Astrocyte of the cerebellum (primary cell): ENCODE data around the gene DCTN3.

ENCODE experiments used
- DNase-seq: peaks from one replicate; pipeline ENCODE4 v3.0.0-alpha.2; 2011; ENCODE audit warnings: low read depth
- H3K4me3 ChIP-seq: 2 replicates; pipeline ENCODE4 v1.5.1; 2011; ENCODE audit warnings: mild to moderate bottlenecking, low read depth, low read length, moderate library complexity
- CTCF ChIP-seq: IDR thresholded peaks from 2 replicates; pipeline ENCODE4 v1.5.1; 2012; ENCODE audit warnings: low read length, low read depth, moderate library complexity, mild to moderate bottlenecking; ENCODE audit errors: missing control alignments
- in situ Hi-C: cut with HindIII; loops from 2 replicates; pipeline ENCODE4 v1.10.0; 2017; ENCODE audit warnings: low sequenced_read_pairs

DCTN3 gene

GRCh38 chr9:34652602-34653000 is 32.3 kb upstream of the DCTN3 start:
- in situ Hi-C loops, result no loop called here

GRCh38 chr9:34651876-34652601 is 31.7 kb upstream of the DCTN3 start, which contains the start of gene IL11RA:
Gene IL11RA (plus strand): TSS chr9:34652185. CDS start chr9:34655218, 3,033 bp downstream.
- DNase-seq, result no peak

More at GRCh38 chr9:34652602-34653000, 32.3 kb upstream of the DCTN3 start:
- DNase-seq, result no peak
- no peak for TF ChIP-seq CTCF
- H3K4me3 ChIP-seq, result peak overlapping the region; percentile 35

DNA sequence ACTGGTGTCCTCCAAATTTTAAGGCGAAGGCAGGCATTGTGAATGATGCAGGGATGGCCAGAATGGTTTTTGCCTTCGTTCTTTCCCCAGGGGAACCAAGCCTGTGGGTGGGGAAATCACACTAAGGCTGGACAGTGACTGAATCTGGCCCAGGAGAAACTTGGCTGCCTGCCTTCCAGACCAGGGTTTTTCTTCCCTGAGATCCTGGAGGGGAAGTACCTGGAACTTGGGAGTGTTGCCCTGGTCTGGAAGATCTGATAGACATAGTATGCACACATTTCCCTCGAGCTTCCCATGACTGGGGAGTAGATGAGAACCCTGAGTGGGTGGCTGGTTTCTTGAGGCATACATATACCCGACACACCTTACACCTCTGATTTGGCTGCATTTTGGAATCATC is 31.0 kb upstream of the DCTN3 start:
- DNase-seq, result peak; percentile 23
- peak overlapping the region; percentile 35 for H3K4me3 ChIP-seq
- no peak for TF ChIP-seq CTCF
- in situ Hi-C loops, result no loop called here

More at GRCh38 chr9:34651876-34652601, 31.7 kb upstream of the DCTN3 start, which contains the start of gene IL11RA:
- in situ Hi-C loops, result no loop called here
- no peak for TF ChIP-seq CTCF
- H3K4me3 ChIP-seq, result peak within 1 kb of the TSS; percentile 35

DNA sequence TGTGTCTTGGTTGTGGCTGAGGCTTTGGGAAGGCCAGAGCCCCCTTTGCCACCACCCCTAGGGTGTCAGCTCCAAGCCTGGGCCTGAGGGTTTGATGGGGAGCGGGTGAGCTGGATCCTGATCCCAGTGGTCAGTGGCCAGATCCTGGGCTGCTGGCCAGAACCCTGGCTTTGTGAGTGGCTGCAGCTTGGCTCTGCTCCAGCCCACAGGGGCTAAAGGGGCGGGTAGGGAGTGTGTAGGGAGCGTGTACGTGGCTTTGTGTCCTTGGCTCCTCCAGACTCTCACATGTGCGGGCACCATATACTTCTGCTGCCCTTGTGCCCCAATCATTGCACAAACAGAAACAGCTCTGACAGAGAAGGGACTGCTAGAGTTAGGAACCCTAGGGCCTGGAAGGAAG is 30.5 kb upstream of the DCTN3 start:
- in situ Hi-C loops, result no loop called here
- peak; percentile 31 for DNase-seq
- H3K4me3 ChIP-seq, result no peak overlapping the region
- TF ChIP-seq CTCF, result no peak

DNA sequence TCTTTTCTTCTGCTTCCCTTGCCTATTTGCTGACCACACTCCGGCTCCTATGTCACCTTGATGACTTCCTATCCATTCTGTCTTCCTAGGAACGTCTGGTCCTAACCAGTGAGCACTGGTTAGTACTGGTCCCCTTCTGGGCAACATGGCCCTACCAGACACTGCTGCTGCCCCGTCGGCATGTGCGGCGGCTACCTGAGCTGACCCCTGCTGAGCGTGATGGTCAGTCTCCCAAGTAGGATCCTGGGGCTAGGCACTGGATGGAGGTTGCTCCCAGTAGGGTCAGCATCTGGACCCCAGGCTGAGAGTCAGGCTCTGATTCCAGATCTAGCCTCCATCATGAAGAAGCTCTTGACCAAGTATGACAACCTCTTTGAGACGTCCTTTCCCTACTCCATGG is 28.4 kb upstream of the DCTN3 start:
- no peak for TF ChIP-seq CTCF
- H3K4me3 ChIP-seq, result no peak overlapping the region
- in situ Hi-C loops, result no loop called here
- DNase-seq, result no peak

GRCh38 chr9:34647651-34648050 is 27.4 kb upstream of the DCTN3 start:
- peak overlapping the region; percentile 54 for H3K4me3 ChIP-seq
- no peak for TF ChIP-seq CTCF
- in situ Hi-C loops, result no loop called here
- DNase-seq, result no peak
